GM19468 (cell line): ENCODE data around the gene PCCA.

Experiments used
- ATAC-seq: cut with Tn5 transposase; IDR thresholded peaks from one replicate; pipeline ENCODE4 v1.9.1; 2021; ENCODE audit warnings: mild to moderate bottlenecking, moderate library complexity, moderate number of reproducible peaks; ENCODE audit not compliant: unreplicated experiment; ENCODE audit errors: extremely low read depth

The PCCA gene

DNA sequence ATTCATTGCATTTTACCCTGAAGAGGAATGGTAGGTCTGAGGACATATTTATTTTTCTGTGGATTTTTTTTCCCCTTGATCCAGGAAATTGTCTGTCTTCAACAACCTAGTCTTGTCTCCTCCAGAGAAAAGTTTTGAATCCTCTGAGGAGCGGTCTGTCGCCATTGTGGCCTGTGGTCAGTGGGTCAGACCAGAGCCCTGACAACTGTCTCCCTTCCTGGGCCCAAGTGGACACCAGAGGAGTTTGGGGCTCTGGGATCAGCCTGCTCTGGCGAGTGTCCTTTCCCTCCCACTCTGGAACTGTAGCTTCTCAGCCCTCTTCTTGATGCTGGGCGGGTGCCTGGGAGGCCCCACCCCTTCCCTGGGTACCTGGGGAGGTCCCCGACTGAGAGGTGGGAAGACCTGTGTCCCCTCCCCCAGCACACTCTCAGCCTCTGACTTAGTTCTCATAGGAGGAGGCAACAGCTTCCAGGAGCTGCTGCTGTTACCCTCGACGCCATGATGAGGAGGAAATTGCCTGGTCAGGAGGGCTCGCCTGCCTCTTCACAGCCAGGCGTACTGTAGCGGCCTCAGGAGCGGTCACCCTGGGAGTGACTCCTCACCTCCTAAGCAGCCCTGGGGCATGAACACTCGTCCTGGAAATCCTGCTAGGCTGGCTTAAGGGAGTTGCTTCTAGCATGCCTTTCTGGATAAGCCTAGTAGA is 389.4 kb downstream of the PCCA start:
- ATAC-seq, result no peak

DNA sequence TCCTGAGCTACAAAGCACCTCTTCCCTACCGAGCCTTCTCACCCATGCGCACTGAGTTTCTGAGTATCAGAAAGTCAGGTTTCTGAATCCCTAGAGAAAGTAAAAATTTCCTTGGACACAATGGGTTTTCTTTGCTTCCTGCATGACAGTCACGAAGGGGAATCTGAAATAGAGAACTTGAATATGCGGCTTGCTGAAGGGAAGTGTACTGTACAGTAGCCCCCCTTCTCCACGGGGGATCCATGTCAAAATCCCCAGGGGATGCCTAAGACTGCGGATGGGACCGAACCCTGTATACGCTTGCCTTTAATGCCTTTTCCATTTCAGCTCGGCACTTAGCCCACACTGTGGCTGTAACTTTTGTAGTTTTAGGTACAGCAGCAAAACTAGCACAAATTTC is 391.8 kb downstream of the PCCA start:
- no peak for ATAC-seq

GRCh38 chr13:100483139-100483538 is 394.2 kb downstream of the PCCA start:
- no peak for ATAC-seq

- ATAC-seq, result no peak
Observed at GRCh38 chr13:100483841-100484381, 395.0 kb downstream of the PCCA start.

DNA sequence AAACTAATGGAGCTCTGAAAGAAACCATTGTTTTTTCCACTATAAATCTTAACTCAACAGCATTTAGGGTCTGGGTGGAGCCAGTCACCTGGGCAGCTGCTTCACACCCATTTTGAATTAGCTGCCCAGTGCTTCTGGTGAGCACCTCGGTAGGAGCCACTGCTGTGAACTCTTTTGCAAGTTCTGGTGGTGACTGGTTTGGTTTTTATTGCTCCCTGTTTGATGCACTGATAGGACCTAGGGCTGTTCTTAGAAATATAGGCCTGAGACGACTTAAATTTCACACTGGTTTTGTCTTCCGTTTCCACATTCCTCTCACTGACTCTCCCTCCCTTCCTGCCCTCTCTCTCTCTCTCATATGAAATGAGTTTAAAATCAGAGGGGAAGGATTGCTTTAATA is 395.8 kb downstream of the PCCA start:
- no peak for ATAC-seq

DNA sequence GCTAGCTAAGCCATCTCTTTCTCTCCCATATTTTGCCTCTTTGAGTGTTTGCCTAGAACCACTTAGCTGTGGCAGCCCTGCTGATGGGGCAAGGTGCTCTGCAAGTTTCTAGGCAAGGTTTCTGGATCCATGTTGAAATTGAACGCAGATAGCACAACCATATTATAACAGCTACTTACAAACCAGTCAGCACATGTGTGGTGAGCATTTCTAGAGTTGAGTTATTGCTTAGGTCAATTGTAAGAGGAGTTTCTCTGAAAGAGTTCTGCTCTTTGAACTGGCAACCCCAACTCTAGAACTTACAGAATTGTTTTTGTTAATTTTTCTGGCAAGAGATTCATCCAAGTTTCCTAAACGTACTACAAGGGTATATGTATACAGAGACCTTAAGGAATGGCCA is 396.4 kb downstream of the PCCA start:
- ATAC-seq, result no peak

GRCh38 chr13:100490692-100491091 is 401.8 kb downstream of the PCCA start:
- no peak for ATAC-seq

DNA sequence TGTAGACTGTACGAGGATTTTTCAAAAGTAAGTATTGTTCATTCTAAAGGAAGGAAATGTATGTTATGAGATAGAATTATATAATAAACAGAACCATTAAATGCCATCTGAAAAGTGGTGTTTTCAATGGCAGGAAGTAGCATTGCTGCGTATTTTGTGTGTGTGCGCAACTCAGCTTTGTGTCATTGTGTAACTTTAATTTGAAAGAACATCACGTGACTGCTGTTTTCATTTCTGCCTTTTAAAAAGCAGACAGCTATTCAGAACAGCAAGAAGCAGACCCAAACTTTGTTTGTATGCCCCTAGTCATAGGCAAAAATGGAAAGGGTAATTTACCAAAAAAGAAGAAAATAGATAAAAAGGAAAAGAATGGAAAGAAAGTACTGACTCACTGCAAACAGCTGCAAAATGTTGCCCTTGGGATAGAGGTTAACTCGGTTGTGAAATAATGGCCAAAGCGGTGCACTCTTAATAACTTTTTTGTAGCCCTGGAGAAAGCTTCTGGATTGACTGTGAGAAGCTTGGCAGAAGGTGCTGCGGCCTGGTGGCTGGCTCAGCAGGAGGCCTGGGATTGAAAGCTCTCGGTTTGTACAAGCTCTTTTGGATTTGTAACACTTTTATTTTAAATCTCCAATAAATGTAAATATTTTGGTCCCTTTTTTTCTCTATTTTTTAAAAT is 402.4 kb downstream of the PCCA start:
- no peak for ATAC-seq

DNA sequence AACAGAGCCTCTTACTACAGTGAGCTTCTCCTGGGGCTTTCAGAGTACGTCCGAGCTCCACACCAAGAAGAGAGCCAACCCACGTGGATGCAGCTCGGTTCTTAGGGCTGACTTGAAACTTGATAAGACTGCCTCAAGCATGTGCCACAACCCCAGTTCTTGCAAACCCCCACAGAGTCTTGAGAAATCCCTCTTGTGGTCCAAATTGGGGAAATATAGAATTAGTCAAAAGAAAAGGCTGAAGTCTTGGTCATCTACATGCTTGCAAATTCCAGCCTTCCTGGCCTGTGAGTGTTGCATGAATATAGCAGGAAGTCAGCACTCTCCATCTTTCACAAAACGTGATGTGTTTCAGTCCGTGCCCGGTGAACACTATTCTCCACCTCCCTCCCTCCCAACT is 404.5 kb downstream of the PCCA start:
- no peak for ATAC-seq

DNA sequence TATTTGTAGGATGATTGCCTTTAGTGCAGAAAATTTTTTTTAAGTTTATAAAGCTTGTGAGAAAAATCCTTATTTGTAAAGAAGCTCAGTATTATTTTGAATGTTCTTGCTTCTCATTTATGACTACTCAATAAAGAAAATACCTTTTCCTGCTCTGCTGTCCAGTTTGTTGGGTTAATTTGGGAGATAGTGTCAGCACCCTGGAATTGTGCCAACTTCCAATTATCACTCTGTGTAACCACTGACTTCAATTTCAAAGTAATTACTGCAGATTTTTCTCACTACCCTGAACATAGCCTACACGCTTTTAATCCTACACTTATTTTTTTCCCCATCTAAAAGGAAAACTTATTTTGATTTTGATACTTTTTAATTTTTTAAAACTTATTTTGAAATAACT is 406.6 kb downstream of the PCCA start:
- ATAC-seq, result no peak

DNA sequence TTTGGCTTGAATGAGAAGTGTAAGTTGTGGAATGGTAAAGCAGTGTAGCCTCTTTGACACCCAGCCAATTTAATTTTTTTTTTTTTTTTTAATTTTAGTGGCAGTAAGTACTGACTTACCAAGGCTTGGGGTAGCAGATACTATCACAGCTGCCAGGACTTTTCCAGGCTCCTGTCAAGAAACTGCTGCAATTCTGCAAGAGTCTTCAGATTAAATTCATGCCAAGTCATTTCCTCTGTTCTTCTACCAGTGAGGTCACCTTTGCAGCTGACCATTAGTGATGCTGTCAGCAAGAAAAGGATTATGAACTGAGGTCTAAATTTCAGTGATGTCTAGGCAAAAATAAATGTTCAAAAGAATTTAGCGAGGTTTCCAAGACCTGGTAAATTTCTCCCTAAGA is 408.5 kb downstream of the PCCA start:
- no peak for ATAC-seq

GRCh38 chr13:100502446-100502845 is 413.6 kb downstream of the PCCA start:
- ATAC-seq, result no peak

DNA sequence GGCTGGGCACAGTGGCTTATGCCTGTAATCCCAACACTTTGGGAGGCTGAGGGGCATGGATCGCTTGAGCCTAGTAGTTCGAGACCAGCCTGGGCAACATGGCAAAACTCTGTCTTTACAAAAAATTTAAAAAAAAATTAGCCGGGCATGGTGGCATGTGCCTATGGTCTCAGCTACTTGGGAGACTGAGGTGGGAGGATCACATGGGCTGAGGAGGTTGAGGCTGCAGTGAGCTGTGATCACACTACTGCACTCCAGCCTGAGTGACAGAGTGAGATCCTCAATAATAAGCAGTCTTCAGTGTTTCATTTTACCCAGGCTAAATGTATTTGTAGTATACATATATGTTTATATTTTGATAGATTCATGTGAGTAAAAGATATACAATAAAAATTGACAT is 414.7 kb downstream of the PCCA start:
- ATAC-seq, result no peak

DNA sequence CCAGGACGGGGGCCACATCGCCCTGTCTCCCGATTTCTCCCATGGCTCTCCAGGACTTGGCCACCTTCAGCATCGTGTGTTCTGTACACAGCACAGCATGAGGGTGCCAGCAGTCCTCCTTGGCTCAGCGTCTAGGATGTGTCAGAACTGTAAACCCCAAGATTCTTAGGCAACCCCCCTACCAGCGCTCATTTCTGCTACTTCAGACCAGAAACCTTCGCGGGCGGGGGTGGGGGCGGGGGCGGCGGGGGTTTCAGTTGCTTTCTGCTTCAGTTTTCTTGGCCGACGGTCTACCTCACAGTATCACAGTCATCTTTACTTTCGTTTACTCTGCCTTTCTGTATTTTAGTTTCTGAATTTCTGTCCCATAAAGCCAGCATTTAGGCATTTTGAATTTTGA is 417.3 kb downstream of the PCCA start:
- no peak for ATAC-seq

- no peak for ATAC-seq
Observed at GRCh38 chr13:100506600-100507422, 417.9 kb downstream of the PCCA start.

DNA sequence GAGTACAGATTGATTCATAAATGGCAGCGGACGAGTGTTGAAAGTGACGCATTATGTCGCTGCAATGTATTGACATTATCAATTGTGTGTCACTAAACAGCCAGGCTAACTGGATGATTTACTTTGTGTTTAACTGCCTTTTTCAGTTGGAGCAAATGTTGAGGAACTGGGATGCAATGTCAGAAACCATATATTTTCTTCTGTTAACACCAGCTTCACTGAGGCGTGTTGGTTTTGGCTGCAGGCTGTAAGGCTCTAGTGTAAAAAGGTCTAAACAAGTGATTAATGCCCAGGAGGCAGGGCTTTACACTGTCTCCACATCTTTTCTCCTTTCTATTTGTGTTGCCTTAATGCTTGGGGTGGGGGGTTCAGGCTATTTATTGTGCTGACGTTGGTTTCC is 419.6 kb downstream of the PCCA start:
- ATAC-seq, result no peak

- no peak for ATAC-seq
Observed at GRCh38 chr13:100508996-100509395, 420.1 kb downstream of the PCCA start.

- ATAC-seq, result no peak
Observed at GRCh38 chr13:100510208-100510957, 421.5 kb downstream of the PCCA start.

DNA sequence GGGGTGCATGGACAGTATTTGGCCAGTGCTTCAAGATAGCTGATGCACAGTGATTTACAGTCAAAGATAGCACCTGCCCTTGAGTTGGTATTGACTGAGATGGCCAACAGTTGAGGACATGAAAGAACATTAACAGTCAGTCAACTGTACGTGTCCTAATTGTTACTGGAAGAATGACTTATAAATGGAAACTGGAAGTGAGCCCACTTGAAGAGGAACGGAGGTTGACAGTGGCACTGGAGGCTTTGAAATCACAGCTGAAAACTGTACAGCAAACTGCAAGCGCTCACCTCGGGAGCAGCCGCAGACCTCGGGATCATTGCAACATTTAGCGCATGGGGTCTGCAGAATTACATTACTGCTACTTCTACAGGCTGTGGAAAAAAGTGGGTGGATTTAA is 422.6 kb downstream of the PCCA start:
- no peak for ATAC-seq

GRCh38 chr13:100512422-100512821 is 423.5 kb downstream of the PCCA start:
- ATAC-seq, result no peak
